GM13976 (cell line): Measurements from ENCODE around the gene RXYLT1.

Experiments used
- DNase-seq: peaks from one replicate; pipeline ENCODE4 v3.0.0; 2012; ENCODE audit warnings: low spot score
- CTCF ChIP-seq: IDR thresholded peaks from 2 replicates; pipeline ENCODE4 v1.5.1; 2012; ENCODE audit warnings: borderline replicate concordance, mild to moderate bottlenecking; ENCODE audit not compliant: insufficient read depth; ENCODE audit errors: extremely low read depth, missing control alignments, control extremely low read depth
- in situ Hi-C: fragments of 300-500 bp; cut with MboI; formaldehyde crosslinking; loops from one replicate; pipeline ENCODE4 v1.12.0; 2022; ENCODE audit warnings: low sequenced_read_pairs, mixed read lengths, inconsistent platforms; ENCODE audit not compliant: unreplicated experiment

Gene RXYLT1

DNA sequence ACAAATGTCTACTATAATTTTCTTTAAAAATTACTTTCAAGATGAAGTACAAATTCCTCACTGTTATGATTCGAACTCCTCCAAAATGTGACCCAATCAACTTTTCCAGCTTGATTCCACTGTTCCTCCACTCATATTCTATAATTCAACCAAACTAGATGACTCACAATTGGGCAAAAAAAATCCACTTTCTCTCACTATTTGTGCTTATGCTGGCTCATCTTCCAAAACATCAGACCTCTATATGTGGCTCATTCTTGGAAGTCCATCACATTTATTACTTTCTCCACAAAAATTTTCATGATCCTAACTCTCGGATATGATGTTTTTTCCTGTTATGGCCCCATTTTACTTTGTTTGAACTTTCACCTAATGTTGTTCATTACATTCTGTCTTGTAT lies 26.9 kb upstream of the RXYLT1 start:
- no peak for DNase-seq
- TF ChIP-seq CTCF: no peak
- in situ Hi-C loops: no loop called here

GRCh38 chr12:63753743-63754142 lies 26.0 kb upstream of the RXYLT1 start:
- DNase-seq: no peak

DNA sequence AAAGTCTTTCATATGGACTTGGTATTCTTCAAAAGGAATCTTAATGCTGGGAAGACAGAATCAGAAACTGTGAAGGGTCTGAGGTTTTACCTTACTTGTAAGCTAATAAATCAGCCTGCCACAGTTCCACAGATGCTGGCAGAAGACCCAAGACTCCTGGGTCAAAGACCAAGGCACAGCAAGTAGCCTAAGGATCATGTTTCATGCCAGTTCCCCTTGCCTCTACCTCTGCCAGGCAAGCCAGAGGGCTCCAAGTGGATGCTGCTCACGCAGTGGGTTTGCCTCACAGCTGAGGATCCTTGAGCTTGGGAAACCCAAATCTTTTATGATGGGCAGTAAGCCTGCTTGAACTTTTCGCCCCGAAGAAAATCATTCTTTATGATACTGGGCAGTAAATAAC lies 15.2 kb upstream of the RXYLT1 start:
- in situ Hi-C loops: no loop called here
- DNase-seq: no peak
- TF ChIP-seq CTCF: no peak

More at GRCh38 chr12:63753743-63754142, 26.0 kb upstream of the RXYLT1 start:
- TF ChIP-seq CTCF: no peak
- in situ Hi-C loops: no loop called here

- DNase-seq: no peak
- TF ChIP-seq CTCF: no peak
- in situ Hi-C loops: no loop called here
Observed at GRCh38 chr12:63766498-63766897, 13.2 kb upstream of the RXYLT1 start.

DNA sequence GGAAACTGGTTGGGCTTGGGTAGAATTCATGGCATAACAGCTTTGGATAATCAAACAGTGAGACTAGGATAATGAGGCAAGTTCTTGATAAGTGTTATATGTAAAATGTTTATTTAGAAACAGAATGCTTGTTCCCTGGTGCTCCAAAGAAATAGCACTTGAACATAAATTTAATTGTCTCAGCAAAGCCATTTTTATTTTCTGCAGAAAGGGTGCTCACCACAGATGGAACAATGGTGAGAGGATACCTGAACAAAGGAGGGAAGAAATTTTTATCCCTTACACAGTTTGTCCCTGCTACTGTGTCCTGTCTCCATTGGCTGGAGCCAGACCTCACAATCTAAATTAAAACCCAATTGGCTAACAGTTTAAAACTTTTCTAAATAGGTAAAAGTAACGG lies 9.3 kb upstream of the RXYLT1 start:
- in situ Hi-C loops: no loop called here
- no peak for DNase-seq
- no peak for TF ChIP-seq CTCF

- no peak for DNase-seq
- in situ Hi-C loops: no loop called here
- no peak for TF ChIP-seq CTCF
Observed at GRCh38 chr12:63777340-63777739, 2.4 kb upstream of the RXYLT1 start.

- in situ Hi-C loops: no loop called here
- no peak for DNase-seq
- TF ChIP-seq CTCF: no peak
Observed at GRCh38 chr12:63782466-63782865, 2.8 kb downstream of the RXYLT1 start.
